Measurements from ENCODE around the gene SRSF2.

GRCh38 chr17:76732734-76733617 is 4.2 kb downstream of the SRSF2 start:
- TF ChIP-seq YY1 (IDR thresholded peaks at IDR 0.05; ENCODE audit: insufficient read depth, insufficient read length) (no peak), SUZ12 (IDR thresholded peaks at IDR 0.05; ENCODE audit: extremely low read depth, insufficient read depth, insufficient read length) (no peak)
